Motor neuron (in vitro differentiated cells): Measurements from ENCODE around the gene NAV2. TPM values are rescaled to one million over a fixed set of nuclear protein-coding genes. Genes with fewer than 3 reads are reported as not detected.

Experiments
- ATAC-seq, 8 experiments: fragments of 200-7000 bp; cut with Tn5 transposase; replicated peaks in 6 of 8; 2 replicates each; pipeline ENCODE4 v1.8.0; 2021; ENCODE audit warnings: mild to moderate bottlenecking in 8 of 8, moderate library complexity in 8 of 8
- H3K27ac ChIP-seq, 2 donors: fragments of 250-450 bp; sonication (Bioruptor Pico); 2 replicates each; pipeline ENCODE4 v1.9.0; 2021; ENCODE audit warnings: antibody characterized with exemption in 2 of 2, mild to moderate bottlenecking in 2 of 2, moderate library complexity in 1 of 2
- H3K4me1 ChIP-seq, 2 donors: fragments of 250-450 bp; sonication (Bioruptor Pico); replicated peaks in 1 of 2; 2 replicates each; pipeline ENCODE4 v1.6.1; 2021; ENCODE audit warnings: antibody characterized with exemption in 2 of 2, mild to moderate bottlenecking in 2 of 2, moderate library complexity in 1 of 2
- H3K4me3 ChIP-seq, 5 donors: fragments of 250-450 bp; sonication (Bioruptor Pico); 2 replicates each; pipeline ENCODE4 v1.9.0; 2021; ENCODE audit warnings: antibody characterized with exemption in 5 of 5, mild to moderate bottlenecking in 5 of 5, moderate library complexity in 4 of 5
- WGBS, 10 experiments: fragments of 450-650 bp; shearing (Covaris generic); methylation state at CpG; one replicate each; pipeline ENCODE4 v1.0.0; 2022; 5-methylcytosine and 5-hydroxymethylcytosine counted together
- in situ Hi-C, 9 experiments: fragments of 400-800 bp; cut with MboI; loops; one replicate each; pipeline ENCODE4 v1.15.0; 2021; ENCODE audit warnings: low sequenced_read_pairs in 9 of 9, low pct_unique_long_range_greater_than_20kb in 2 of 9; ENCODE audit not compliant: unreplicated experiment in 9 of 9
- total RNA-seq, 8 experiments: library from RNA; unstranded; fragments of 300-600 nt; gene quantifications; 2 replicates each; pipeline versions ENCODE4 v1.2.3 to v1.2.4, GENCODE V29; 2022

Gene NAV2
- total RNA-seq, 8 experiments from 2014 or later = 0.54 to 23.0 (median 8.1) TPM

GRCh38 chr11:19828382-19829108, 115.9 kb downstream of the NAV2 start:
- H3K27ac ChIP-seq = no peak overlapping the region
- 54 to 91% (median 71%) methylated on average over 1 to 12 of the region's 12 CpGs; no CpG with 5 or more reads in 1 of the 10 experiments for WGBS, 10 experiments
- H3K4me1 ChIP-seq = peaks cover 26 to 31% of the 10 kb centered on the region in 2 donors
- ATAC-seq = no peak
- in situ Hi-C loops = no loop called here
- H3K4me3 ChIP-seq = no peak overlapping the region

- no peak overlapping the region for H3K27ac ChIP-seq
- ATAC-seq = peak in 1 of 8 experiments; percentile 30
- 30 to 63% (median 53%) methylated on average over 3 to 5 of the region's 7 CpGs; no CpG with 5 or more reads in 1 of the 10 experiments for WGBS, 10 experiments
These were observed 116.6 kb downstream of the NAV2 start for GRCh38 chr11:19829109-19829837.

GRCh38 chr11:19832086-19832750, 119.6 kb downstream of the NAV2 start:
- H3K27ac ChIP-seq = no peak overlapping the region
- in situ Hi-C loops = no loop called here
- peaks cover 16 to 25% of the 10 kb centered on the region in 2 donors for H3K4me1 ChIP-seq
- peak in 5 of 8 experiments; percentile 90 to 97 (median 94) for ATAC-seq
- 17 to 100% (median 52%) methylated on average over 1 to 8 of the region's 12 CpGs; no CpG with 5 or more reads in 2 of the 10 experiments for WGBS, 10 experiments
- H3K4me3 ChIP-seq = no peak overlapping the region

More at GRCh38 chr11:19829109-19829837, 116.6 kb downstream of the NAV2 start:
- Histone ChIP-seq H3K4me1 (peaks cover 26 to 31% of the 10 kb centered on the region in 2 donors), H3K4me3 (no peak overlapping the region)
- in situ Hi-C loops = no loop called here

DNA sequence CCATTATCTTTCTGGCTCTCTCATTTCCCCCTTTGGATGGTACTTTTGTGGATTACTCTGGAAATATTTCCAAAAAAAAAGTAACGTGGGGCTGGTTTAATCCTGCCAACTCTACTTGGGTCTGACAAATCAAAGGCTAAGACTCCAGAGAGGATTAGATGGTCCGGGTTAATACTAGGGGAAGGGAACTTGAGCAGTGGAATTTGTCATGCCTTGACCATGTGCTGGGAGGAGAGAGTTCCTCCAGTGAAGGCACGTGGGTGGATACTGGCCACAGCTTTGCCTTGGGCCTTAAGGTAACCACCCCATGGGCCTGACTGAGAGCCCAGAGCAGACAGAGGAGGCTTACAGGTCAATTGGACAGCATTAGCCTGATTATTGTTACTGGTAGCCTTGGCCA, 120.3 kb downstream of the NAV2 start:
- in situ Hi-C loops = no loop called here
- no peak overlapping the region for H3K4me3 ChIP-seq
- no peak for ATAC-seq
- WGBS, 10 experiments = 30 to 100% (median 100%) methylated on average over 1 to 3 of the region's 3 CpGs; no CpG with 5 or more reads in 3 of the 10 experiments
- H3K4me1 ChIP-seq = peaks cover 16 to 24% of the 10 kb centered on the region in 2 donors
- H3K27ac ChIP-seq = no peak overlapping the region

- H3K27ac ChIP-seq = no peak overlapping the region
- in situ Hi-C loops = no loop called here
- H3K4me1 ChIP-seq = peaks cover 28 to 30% of the 10 kb centered on the region in 2 donors
- H3K4me3 ChIP-seq = no peak overlapping the region
- ATAC-seq = no peak
These were observed 122.1 kb downstream of the NAV2 start for GRCh38 chr11:19834771-19835170.

GRCh38 chr11:19836666-19837065, 124.0 kb downstream of the NAV2 start:
- Histone ChIP-seq H3K27ac (no peak overlapping the region), H3K4me3 (no peak overlapping the region), H3K4me1 (peaks cover 25 to 42% of the 10 kb centered on the region in 2 donors)
- in situ Hi-C loops = no loop called here
- ATAC-seq = no peak
- WGBS, 10 experiments = 73 to 100% (median 100%) methylated on average over 1 to 2 of the region's 2 CpGs; no CpG with 5 or more reads in 4 of the 10 experiments

GRCh38 chr11:19838994-19839768, 126.5 kb downstream of the NAV2 start:
- no peak overlapping the region for H3K4me3 ChIP-seq
- peak in 2 of 8 experiments; percentile 37 to 70 for ATAC-seq
- 34 to 100% (median 61%) methylated on average over 1 to 4 of the region's 4 CpGs; no CpG with 5 or more reads in 1 of the 10 experiments for WGBS, 10 experiments
- in situ Hi-C loops = no loop called here
- H3K27ac ChIP-seq = no peak overlapping the region
- peaks cover 19 to 45% of the 10 kb centered on the region in 2 donors for H3K4me1 ChIP-seq

DNA sequence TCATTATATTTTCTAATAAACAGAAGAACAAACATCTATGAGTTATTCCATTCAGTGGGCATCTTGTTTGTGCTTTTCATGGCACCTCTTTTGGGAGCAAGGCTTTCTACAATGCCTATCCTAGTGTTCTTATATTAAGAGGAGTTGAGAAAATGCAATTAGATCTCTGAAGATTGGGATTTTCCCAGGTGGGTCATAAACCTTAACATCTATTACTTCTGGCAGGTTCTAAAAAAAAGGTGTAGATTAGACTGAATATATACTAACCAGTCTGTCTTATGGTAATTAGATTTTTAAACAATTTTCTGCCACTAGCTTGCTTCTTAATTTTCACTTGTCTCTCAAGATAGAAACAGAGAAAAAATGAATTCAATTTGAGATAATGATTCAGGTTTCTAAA, 128.3 kb downstream of the NAV2 start:
- H3K4me1 ChIP-seq = peaks cover 19 to 48% of the 10 kb centered on the region in 2 donors
- ATAC-seq = no peak
- in situ Hi-C loops = no loop called here
- H3K4me3 ChIP-seq = no peak overlapping the region
- no peak overlapping the region for H3K27ac ChIP-seq

- no peak overlapping the region for H3K4me3 ChIP-seq
- in situ Hi-C loops = no loop called here
- 19 to 94% (median 91%) methylated on average over 2 to 7 of the region's 7 CpGs; no CpG with 5 or more reads in 1 of the 10 experiments for WGBS, 10 experiments
- no peak overlapping the region for H3K27ac ChIP-seq
- H3K4me1 ChIP-seq = peaks cover 31 to 56% of the 10 kb centered on the region in 2 donors
- peak in 2 of 8 experiments; percentile 37 to 66 for ATAC-seq
These were observed 129.9 kb downstream of the NAV2 start for GRCh38 chr11:19842505-19842904.

GRCh38 chr11:19843079-19843478, 130.4 kb downstream of the NAV2 start:
- peaks cover 31 to 53% of the 10 kb centered on the region in 2 donors for H3K4me1 ChIP-seq
- H3K27ac ChIP-seq = no peak overlapping the region
- in situ Hi-C loops = no loop called here
- no peak overlapping the region for H3K4me3 ChIP-seq
- peak in 2 of 8 experiments; percentile 21 to 67 for ATAC-seq
- WGBS, 10 experiments = 0 to 85% (median 67%) methylated on average over 1 to 2 of the region's 2 CpGs; no CpG with 5 or more reads in 4 of the 10 experiments

DNA sequence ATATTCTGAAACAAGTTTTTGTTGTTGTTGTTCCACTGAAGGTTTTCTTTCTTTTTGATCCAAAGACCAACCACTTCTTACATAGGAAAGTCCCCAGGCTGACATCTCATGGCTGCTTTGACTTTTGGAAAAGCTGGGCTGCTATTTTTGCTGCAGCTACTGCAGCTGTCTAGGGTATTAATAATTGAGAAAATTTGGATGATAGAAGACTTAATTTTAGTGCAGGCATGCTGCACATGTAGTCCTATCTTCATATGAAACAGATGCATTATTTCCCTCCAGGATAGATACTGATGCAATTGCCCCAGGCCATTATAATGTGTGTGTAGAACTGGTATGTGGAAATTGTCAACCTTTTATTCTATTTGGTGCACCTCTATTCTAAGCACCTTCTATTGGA, 131.4 kb downstream of the NAV2 start:
- ATAC-seq = no peak
- Histone ChIP-seq H3K4me3 (no peak overlapping the region), H3K4me1 (peaks cover 31 to 49% of the 10 kb centered on the region in 2 donors), H3K27ac (no peak overlapping the region)
- in situ Hi-C loops = no loop called here

- 11 to 100% (median 83%) methylated on average over 1 to 2 of the region's 2 CpGs; no CpG with 5 or more reads in 1 of the 10 experiments for WGBS, 10 experiments
- Histone ChIP-seq H3K27ac (no peak overlapping the region), H3K4me3 (no peak overlapping the region), H3K4me1 (peaks cover 23 to 41% of the 10 kb centered on the region in 2 donors)
- in situ Hi-C loops = no loop called here
- no peak for ATAC-seq
These were observed 132.2 kb downstream of the NAV2 start for GRCh38 chr11:19844806-19845205.
